Parathyroid adenoma (tissue), 2 donors: ENCODE results near the gene AQP7.

Source experiments
- H2AFZ ChIP-seq: fragments of 300-600 bp; sonication (generic); one replicate; pipeline ENCODE4 v1.7.0; 2017; ENCODE audit warnings: antibody characterized with exemption, mild to moderate bottlenecking
- H3K27ac ChIP-seq: fragments of 300-600 bp; sonication (generic); one replicate; pipeline ENCODE4 v1.7.0; 2017
- H3K27me3 ChIP-seq: fragments of 300-600 bp; sonication (generic); one replicate; pipeline ENCODE4 v1.7.0; 2017; ENCODE audit warnings: low read length; ENCODE audit not compliant: control insufficient read depth, insufficient read depth
- H3K36me3 ChIP-seq: fragments of 300-600 bp; sonication (generic); one replicate; pipeline ENCODE4 v1.7.0; 2017; ENCODE audit warnings: low read length; ENCODE audit not compliant: control insufficient read depth, insufficient read depth
- H3K4me1 ChIP-seq: fragments of 300-600 bp; sonication (generic); one replicate; pipeline ENCODE4 v1.7.0; 2017; ENCODE audit warnings: control low read depth
- H3K4me2 ChIP-seq: fragments of 300-600 bp; sonication (generic); one replicate; pipeline ENCODE4 v1.7.0; 2017; ENCODE audit warnings: low read length
- H3K4me3 ChIP-seq: fragments of 300-600 bp; sonication (generic); one replicate; pipeline ENCODE4 v1.7.0; 2017; ENCODE audit warnings: low read depth, low read length
- H3K79me2 ChIP-seq: fragments of 300-600 bp; sonication (generic); one replicate; pipeline ENCODE4 v1.7.0; 2017; ENCODE audit warnings: control low read depth
- H3K9ac ChIP-seq: fragments of 300-600 bp; sonication (generic); one replicate; pipeline ENCODE4 v1.7.0; 2017; ENCODE audit warnings: mild to moderate bottlenecking
- H3K9me3 ChIP-seq: fragments of 300-600 bp; sonication (generic); one replicate; pipeline ENCODE4 v1.7.0; 2017; ENCODE audit warnings: low read length; ENCODE audit not compliant: control insufficient read depth
- CTCF ChIP-seq: fragments of 300-600 bp; sonication (generic); IDR thresholded peaks from one replicate; pipeline ENCODE4 v1.7.0; 2017; ENCODE audit warnings: antibody characterized with exemption, mild to moderate bottlenecking
- donor health status: primary hyperparathyroidism.

The AQP7 gene

GRCh38 chr9:33433871-33434270 lies 31.5 kb upstream of the AQP7 start:
- Histone ChIP-seq H2AFZ (peak overlapping the region; percentile 28), H3K9me3 (no peaks in the 10 kb centered on the region), H3K4me1 (peaks cover 14% of the 10 kb centered on the region)

GRCh38 chr9:33431420-33431819 lies 29.1 kb upstream of the AQP7 start:
- H2AFZ ChIP-seq = no peak overlapping the region
- H3K9ac ChIP-seq = no peak overlapping the region
- H3K4me1 ChIP-seq = peaks cover 14% of the 10 kb centered on the region
- H3K27me3 ChIP-seq = no peaks in the 10 kb centered on the region
- no peak overlapping the region for H3K4me2 ChIP-seq
- no peaks in the 10 kb centered on the region for H3K36me3 ChIP-seq
- no peak for TF ChIP-seq CTCF
- no peaks in the 10 kb centered on the region for H3K9me3 ChIP-seq
- H3K79me2 ChIP-seq = no peaks in the 10 kb centered on the region
- H3K4me3 ChIP-seq = no peak overlapping the region
- H3K27ac ChIP-seq = no peak overlapping the region

More at GRCh38 chr9:33433871-33434270, 31.5 kb upstream of the AQP7 start:
- Histone ChIP-seq H3K27me3 (no peaks in the 10 kb centered on the region), H3K27ac (peak overlapping the region; percentile 33), H3K4me3 (no peak overlapping the region), H3K9ac (no peak overlapping the region), H3K79me2 (no peaks in the 10 kb centered on the region), H3K4me2 (no peak overlapping the region), H3K36me3 (no peaks in the 10 kb centered on the region)
- TF ChIP-seq CTCF = no peak

GRCh38 chr9:33430942-33431341 lies 28.6 kb upstream of the AQP7 start:
- Histone ChIP-seq H3K4me1 (peaks cover 14% of the 10 kb centered on the region), H3K4me3 (no peak overlapping the region), H3K36me3 (no peaks in the 10 kb centered on the region), H3K27me3 (no peaks in the 10 kb centered on the region), H3K4me2 (no peak overlapping the region), H3K9ac (no peak overlapping the region), H3K9me3 (no peaks in the 10 kb centered on the region), H3K79me2 (no peaks in the 10 kb centered on the region), H2AFZ (no peak overlapping the region), H3K27ac (no peak overlapping the region)
- no peak for TF ChIP-seq CTCF

- Histone ChIP-seq H3K9me3 (no peaks in the 10 kb centered on the region), H3K4me3 (no peak overlapping the region), H3K4me2 (no peak overlapping the region), H3K4me1 (peaks cover 10% of the 10 kb centered on the region), H3K79me2 (no peaks in the 10 kb centered on the region), H3K27ac (no peak overlapping the region), H3K36me3 (no peaks in the 10 kb centered on the region), H2AFZ (no peak overlapping the region), H3K9ac (no peak overlapping the region), H3K27me3 (no peaks in the 10 kb centered on the region)
- no peak for TF ChIP-seq CTCF
Observed at GRCh38 chr9:33429256-33429985, 27.1 kb upstream of the AQP7 start.

GRCh38 chr9:33426843-33427293 lies 24.5 kb upstream of the AQP7 start:
- Histone ChIP-seq H3K4me3 (no peak overlapping the region), H3K9ac (no peak overlapping the region), H3K9me3 (no peaks in the 10 kb centered on the region), H2AFZ (peak overlapping the region; percentile 58), H3K4me1 (no peaks in the 10 kb centered on the region), H3K27me3 (no peaks in the 10 kb centered on the region), H3K36me3 (no peaks in the 10 kb centered on the region), H3K79me2 (no peaks in the 10 kb centered on the region), H3K4me2 (no peak overlapping the region), H3K27ac (no peak overlapping the region)
- TF ChIP-seq CTCF = no peak
